ENCODE data around the gene PMM2.
"Not testable (repeated sequence)": the region's sequence is repeated elsewhere in the genome, so short reads cannot be mapped to it uniquely, and the experiment has no call there.

Gene PMM2

DNA sequence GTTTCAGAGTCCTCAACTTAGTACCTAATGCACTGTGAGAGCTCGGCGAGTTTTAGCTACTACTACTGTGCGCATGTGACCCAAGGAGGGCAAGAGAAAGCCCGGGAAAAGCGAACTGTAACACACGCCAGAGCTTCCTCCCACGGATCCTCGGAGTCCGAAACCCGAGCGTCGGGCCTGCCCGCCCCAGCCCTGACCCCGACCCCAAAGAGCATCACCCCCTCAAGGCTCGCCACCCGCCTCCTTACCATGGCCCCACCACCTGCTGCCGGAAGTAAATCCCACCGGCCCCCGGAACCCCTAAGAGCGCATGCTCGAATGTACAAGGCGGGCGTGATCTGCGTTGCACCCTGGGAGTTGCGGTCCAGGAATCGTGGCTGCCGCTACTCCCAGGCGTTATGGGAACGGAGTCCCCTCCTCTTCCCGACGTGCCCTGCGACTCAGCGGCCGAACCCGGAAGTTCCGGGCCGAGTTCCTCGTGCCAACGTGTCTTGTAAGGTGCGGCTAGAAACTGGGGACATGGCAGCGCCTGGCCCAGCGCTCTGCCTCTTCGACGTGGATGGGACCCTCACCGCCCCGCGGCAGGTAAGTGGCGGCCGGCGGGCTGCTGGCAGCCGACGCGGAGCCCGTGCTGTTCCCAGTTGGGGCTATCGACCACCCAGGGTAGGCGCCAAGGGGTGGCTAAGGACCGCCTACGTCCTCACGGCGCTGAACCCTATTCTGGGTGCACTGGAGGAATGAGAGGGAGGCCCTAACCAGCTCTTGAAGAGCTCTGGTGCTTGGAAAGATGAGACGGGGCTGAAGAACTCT, at the start of gene PMM2, which contains the start of gene TMEM186:
TSS of gene PMM2 (plus strand) at position 476 of the 810 bp plus-strand sequence. CDS start at position 520, 44 bp downstream.
TSS of gene TMEM186 (minus strand) at position 276 of the 810 bp plus-strand sequence. CDS start at position 251, 25 bp downstream.
- DNase-seq, result peak; percentile 98

DNA sequence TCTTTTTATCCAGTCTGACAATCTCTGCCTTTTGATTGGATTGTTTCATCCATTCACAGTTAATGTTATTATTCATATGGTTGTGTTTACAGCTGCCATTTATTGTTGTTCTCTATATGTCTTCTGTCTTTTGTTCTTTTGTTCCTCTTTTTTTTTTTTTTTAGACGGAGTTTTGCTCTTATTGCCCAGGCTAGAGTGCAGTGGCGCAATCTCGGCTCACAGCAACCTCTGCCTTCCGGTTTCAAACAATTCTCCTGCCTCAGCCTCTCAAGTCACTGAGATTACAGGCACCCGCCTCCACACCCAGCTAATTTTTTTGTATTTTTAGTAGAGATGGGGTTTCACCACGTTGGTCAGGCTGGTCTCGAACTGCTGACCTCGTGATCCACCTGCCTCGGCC, 48.7 kb upstream of the PMM2 start:
- DNase-seq, result not testable (repeated sequence)

DNA sequence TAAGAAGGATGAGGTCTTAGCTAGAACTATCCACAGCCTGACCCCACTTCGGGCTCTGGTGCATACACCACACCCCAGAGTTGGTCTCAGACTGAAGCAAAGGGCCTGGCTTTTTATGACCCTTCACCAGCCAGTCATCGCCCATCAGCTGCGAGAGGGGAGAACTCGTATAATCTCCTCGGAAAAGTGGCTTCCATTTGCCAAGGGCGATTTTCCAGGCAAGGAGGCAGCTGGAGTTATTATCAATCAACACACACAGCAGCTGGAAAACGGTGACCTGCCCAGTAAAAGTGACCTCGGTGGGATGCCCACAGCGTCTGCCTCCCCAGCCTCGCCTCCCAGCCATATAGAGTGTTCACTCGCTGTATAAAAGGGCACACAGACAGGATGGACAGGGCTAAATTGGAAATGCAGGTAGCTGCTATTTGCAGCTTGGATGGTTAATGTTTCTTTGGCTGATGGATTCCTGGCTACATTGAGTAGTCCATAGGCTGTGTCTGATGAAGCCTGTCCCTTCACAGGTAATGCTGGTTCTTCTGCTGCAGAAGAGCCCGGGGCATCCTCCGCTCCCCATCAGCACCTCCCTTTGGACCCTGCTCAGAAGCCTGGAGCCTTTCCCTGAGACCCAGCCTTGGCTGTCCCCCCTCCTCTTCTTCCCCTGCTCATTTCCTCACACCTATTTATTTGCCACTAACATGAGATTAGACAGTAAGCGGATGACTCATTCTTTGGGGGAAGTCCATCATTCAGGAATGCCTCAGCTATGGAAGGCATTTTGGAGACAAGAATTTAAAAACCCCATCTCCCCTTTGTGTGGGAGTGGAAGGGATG, 45.9 kb upstream of the PMM2 start:
- DNase-seq, result no peak

DNA sequence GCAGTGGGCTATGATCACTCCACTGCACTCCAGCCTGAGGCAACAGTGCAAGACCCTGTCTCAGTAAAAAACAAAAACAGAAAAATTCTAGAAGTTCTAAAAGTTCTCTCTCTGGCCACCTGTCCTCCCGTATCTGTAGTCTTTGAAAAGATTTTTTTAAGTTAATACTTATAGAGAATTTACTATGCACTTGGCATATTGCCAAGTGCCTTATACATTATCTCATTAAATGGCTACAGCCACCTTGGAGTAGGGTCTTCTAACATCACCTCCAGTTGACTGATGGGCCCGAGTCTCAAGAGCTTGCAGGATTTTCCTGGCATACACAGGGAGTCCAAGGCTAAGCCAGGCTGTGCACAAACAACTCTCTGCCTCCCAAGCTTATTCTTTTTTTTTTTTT, 44.9 kb upstream of the PMM2 start:
- DNase-seq, result no peak

DNA sequence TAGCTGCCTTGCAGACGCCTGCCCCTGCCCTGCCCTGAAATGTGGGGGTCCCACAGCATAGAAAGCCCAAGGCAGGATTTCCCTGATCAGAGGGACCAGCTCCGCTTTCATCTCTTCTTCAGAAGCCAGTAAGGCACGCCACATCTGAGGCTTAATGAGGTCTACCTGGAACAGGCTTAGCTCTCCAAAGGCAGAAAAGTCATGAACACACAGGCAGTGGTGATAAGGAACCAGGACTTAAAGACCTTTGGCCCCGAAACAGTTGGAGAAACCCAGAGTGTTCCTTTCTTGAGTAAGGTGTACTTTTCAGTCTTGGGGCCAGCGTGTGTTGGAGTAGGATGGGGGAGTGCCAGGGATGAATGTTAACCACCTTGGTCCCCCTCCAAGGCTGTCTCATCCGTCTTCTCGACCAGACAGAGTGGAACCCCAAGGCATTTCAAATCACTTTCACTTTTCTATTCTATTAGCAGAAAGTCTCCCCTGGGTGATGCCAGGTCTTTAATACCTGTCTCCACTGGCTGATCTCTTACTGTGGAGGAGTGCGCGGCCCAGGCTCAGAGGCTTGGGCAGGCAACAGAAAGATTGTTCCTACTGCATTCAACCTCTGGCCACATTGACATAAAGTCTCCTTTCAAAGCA, 44.1 kb upstream of the PMM2 start:
- DNase-seq, result no peak

DNA sequence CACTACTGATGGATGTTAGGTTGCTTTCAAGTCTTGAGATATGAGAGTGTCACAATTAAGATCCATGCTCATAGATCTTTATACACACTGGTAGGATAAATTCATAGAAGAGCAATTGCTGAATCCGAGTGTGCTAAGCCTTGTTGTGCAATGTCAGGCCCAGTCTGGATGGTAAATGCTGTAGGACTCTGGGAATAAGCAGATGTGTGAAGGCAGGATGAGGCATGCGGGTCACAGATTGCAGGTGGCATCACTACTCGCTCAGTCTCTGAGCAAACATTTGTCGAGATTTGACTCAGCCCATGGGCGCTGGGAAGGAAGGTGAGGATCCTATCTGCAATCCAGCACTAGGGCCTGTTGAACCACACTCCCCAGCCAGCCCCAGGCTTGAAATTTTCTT, 40.9 kb upstream of the PMM2 start:
- no peak for DNase-seq

DNA sequence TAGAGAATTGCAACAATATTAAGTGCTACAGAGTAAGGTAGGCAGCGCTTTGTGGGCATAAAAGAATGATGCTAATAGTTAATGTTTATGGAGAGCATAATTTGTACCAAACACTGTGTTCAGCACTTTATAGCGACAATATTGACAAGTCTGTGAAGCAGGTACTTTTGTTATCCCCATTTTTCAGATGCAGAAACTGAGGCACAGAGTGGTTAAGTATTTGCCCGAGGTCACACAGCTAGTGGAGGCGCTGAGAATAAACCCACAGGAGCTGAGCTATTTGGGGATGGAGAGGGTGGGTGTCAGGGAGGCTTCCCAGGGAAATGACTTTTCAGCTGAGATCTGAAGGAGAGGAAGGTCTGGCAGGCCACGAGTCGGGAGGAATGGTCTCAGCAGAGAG, 39.6 kb upstream of the PMM2 start:
- DNase-seq, result no peak

DNA sequence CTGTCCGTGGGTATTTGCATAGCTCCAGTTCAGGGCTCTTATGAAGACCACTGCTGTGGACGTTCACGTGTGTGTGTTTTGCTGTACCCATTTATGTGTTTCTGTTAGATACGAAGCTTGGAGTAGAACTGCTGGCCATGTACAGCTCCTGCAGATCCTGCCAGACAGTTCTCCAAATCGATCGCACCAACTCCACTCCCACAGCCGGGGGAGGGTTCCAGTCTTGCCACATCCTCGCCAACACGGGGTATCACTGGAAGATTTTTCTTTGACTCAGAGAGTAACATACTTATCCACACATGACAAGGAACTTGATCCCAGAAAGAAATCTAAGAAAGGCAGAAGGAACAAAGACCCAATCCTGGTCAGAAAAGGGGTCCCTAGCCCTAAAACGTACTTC, 37.6 kb upstream of the PMM2 start:
- no peak for DNase-seq

DNA sequence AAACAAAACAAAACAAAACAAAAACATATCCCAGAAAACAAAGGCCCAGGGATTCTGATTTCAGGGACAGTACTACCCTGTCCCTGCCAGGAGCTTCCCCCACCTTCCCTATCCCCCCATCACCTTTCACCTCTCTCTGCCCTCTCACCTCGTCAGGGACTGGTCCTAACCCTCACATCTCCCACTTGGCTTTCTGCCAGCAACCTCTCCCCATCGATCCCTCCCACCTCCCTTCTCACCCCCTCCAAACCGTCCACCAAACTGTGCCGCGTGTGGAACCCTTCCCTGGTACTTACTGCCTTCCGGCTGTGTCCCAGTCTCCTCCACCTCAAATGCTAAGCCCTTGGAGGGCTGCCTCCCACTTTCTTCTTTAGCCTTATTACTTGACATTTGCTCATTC, 36.6 kb upstream of the PMM2 start:
- DNase-seq, result no peak

DNA sequence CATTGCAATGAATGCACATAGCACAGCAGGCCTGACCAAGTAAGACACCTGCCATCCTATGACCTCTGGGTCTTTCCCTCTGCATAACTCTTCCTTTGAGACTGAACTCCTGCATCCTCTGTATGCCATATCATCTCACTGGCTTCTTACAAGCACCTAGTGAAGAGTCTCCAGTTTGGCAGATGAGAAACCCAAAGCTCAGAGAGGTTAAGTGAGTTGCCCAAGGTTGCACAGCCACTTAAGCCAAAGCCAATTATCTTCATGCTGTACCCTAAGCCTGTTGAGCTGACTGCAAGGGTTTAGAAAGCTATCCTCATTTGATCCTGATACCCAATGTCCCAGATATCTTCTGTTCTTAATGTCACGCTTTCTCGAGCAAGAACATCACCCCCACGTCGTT, 35.4 kb upstream of the PMM2 start:
- no peak for DNase-seq

DNA sequence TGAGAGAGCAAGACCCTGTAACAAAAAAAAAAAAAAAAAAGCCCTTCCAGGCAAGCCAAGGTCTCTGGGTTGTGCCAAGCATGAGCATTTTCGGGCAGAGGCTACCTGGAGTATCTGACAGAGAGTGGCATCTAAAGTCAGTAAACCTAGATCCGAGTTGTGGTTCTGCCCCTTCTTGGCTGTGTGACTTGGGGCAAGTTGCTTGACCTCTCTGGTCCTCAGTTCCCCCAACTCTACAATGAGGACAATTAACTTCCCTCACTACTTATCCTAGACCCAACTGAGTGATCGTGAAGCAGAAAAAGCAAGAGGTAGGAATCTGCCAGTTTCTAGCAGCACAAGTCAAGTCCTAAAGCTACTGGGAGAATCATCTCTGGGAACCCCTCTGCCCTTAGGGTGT, 34.6 kb upstream of the PMM2 start:
- DNase-seq, result no peak

DNA sequence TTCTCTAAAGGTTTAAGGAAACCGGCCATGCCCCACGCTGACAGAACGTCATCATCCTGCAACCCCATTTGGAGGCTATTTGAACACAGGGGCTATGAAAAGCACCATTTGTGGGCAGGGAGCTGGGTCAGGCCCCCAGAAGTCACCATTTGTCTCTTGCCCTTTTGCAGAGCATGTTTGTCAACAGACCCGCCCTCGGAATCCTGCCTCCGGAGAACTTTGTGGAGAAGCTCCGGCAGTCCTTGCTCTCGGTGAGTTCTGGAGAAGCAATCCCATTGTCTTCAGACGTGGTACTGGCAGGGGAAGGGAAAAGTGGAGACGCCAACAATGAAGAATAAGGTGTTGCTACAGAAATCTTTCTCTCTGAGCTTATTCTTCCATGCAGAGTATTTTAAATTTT, 33.7 kb upstream of the PMM2 start:
- no peak for DNase-seq

DNA sequence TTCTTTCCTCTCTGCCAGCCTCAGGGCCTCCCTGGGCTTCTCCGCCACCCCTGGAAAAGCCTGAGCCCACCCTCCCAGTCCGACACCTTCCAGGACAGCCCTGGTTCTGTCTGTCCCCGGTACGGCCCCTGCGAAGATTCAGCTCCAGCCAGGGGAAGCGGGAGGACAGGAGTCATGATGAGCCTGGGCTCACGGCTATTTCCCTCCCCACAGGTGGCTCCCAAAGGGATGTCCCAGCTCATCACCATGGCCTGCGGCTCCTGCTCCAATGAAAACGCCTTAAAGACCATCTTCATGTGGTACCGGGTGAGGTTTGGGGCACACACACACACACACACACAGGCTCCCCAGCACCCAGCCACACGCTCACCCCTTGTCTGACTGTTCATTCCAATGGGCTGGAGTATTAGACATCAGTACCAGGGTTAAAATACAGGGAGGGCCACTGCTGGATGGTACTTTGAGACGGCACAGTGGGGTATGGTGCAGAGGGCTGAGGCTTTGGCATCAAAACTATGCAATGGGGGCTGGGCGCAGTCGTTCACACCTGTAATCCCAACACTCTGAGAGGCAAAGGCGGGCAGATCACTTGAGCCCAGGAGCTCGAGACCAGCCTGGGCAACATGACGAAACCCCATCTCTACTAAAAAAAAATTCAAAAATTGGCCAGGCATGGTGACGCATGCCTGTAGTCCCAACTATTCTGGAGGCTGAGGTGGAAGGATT, 33.0 kb upstream of the PMM2 start:
- DNase-seq, result no peak

DNA sequence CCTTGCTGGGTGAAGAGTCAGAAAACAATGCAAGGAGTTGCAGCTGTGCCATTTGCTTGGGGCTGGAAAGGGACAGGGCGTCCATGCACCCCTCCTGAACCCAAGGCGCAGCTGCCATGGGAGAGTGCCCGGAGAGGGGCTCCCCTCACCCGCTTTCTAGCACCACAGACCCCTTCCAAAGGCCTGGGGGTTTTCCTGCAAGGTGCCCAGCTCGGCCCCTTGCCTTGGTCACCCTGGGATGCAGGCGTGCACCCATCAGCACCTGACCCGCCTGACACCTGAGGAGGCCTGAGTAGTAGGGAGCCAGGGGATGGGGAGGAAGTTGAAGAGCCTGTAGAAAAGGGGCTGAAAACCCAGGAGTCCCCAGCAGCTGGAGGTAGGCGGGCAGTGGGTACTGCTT, 30.5 kb upstream of the PMM2 start:
- DNase-seq, result no peak

DNA sequence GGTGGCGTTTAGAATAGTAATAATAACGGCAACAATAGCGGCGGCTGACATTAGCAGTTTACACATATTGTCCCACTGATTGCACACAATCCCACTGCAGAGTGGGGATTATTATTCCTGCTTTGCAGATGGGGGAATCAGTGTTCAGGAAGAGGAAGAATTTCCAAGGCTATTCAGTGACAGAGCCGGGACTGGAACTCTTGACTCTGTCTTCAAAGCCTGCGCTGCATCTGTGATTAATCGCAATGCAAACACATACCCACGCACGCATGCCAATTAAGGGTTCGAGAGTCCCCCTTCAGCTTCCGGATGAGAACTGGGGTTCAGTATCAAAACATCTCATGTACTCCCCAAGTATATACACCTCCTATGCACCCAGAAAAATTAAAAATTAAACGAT, 29.4 kb upstream of the PMM2 start:
- no peak for DNase-seq

DNA sequence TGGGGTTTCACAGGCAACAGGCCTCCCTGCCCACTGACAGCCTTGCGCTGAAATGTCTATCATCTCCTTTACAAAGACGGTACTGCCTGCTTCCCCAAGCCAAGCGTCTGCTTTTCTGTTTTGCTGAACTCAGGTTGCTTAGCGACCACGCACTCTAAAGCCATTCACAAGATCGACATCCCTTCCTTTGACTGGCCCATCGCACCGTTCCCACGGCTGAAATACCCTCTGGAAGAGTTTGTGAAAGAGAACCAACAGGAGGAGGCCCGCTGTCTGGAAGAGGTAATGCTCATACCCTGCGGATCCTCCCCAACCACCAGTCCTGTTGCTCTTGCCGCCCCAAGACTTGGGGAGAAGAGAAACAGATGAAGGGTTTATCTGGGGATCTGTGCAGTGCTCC, 28.9 kb upstream of the PMM2 start:
- DNase-seq, result no peak

DNA sequence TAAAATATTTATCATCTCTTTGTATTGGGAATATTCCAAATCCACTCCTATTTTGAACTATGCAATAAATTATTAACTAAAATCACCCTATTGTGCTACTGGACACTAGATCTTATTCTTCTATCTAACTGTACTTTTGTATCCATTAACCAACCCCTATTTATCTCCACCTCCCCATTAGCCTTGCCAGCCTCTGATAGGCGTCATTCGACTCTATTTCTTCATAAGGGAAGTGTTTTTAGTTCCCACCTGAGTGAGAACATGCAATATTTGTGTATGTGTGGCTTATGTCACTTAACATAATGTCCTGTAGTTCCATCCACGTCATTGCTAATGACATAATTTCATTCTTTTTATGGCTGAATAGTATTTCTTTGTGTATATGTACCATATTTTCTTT, 24.1 kb upstream of the PMM2 start:
- no peak for DNase-seq

DNA sequence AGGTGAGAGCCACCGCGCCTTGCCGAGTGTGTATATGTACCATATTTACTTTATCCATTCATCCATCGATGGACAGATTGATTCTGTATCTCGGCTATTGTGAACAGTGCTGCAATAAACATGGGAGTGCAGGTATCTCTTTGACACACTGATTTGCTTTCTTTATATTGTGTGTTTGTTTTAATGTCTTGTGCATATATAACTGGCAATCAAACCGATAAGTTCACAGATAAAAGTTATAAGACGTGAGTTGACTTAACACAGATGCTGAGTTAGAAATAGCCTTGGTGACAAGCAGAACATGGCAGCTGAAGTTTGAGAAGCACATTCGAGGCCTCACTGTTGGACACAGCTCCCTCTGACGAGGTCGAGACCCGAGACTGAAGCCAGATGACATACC, 23.4 kb upstream of the PMM2 start:
- no peak for DNase-seq

DNA sequence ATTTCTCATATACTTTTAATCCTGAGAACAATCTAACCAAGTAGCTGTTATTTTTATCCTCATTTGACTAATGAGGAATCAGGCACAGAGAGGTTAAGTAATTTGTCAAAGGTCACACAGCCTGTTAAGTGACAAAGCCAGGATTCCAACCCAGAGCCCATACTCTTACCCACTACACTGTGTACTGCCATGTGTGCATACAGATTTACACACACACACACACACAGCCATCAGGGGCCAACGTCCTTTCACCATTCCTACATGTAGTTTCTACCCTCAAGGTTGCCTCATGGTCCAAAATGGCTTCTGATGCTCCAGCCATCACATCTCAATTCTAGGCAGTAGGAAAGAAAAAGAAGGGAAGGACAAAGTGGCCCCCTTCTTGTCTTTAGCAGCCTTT, 22.3 kb upstream of the PMM2 start:
- DNase-seq, result no peak

DNA sequence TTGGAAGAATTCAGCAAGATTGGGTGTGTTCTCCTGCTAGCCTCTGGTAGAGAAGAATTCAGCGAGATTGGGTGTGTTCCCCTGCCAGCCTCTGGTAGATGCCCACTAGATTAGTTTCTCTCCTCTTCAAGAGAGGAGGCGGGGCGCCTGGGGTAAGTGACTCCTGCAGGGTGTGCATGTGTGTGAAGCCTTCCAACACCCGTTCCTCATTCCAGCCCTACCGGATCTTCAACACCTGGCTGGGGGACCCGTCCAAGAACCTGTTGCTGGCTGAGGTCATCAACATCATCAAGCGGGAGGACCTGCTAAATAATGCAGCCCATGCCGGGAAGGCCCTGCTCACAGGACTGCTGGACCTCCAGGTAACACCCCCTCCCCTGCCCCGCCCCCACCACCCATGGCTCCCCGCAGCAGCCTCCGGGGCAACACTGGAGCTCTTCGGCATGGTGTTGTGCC, 21.5 kb upstream of the PMM2 start:
- DNase-seq, result no peak

DNA sequence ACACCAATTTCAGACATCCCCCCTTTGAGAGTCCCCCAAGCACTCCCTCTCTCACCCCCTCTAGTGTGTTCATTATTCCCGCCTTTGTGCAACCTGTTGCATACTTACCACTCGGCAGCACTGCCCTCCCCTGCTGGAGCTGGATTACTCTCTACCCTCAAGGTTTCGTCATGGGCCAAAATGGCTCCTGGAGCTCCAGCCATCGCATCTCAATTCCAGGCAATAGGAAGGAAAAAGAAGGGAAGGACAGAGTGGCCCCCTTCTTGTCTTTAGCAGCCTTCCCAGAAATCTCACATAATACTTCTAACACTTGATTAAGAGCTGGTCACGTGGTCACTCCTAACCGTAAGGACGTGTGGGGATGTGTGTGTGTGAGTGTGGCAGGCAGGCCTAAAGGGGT, 20.4 kb upstream of the PMM2 start:
- no peak for DNase-seq

DNA sequence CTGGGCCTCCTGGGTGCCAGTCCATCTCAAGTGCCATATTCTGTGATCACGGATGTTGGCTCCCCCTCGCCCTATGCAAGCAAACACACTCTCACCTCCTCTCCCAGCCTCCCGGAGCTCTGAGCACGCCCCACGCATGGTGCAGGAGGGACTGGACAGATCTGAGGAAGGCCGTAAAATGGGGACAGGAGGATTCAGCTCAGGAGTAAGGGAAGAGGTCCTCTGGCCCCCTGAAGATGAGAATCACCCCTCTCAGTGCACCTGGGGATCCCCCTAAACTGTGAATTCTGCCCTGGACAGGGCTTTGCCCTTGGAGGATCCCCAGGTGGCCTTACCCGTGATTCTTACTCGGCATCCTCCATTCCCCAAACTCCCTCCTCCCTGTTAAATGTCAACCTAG, 15.8 kb upstream of the PMM2 start:
- DNase-seq, result no peak

DNA sequence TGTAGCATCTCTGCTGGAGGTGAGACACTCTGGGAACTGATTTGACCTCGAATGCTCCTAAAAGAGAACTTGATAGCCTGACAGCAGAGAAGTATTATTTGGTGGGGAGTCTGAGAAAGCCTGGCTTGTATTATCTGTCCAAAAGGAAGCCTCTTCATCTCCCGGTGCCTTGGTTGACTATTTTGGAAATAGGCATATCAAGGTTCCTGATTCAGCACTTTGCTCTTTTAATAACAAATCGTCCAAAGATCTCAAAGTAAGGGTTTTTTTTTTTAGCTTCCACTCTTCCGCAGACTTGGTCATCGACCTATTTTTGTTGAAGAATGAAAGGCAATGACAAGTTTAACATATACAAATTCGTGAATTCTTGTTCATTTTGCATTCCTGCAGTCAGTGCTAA, 15.0 kb upstream of the PMM2 start:
- no peak for DNase-seq

Data from femur (tissue), 1 donor.